Bladder microvascular endothelial cell (primary cell): ENCODE measurements around the gene TRIP13. TPM values are rescaled to one million over a fixed set of nuclear protein-coding genes. Genes with fewer than 3 reads are reported as not detected.

Source experiments
- total RNA-seq: library from RNA; depleted of rRNA; stranded (reverse); fragments of >200 nt; gene quantifications from 2 replicates; pipeline ENCODE4 v1.2.3, GENCODE V29; 2014

Gene TRIP13
- total RNA-seq = 16.7 and 25.1 TPM in 2 replicates

GRCh38 chr5:892394-893136 lies at the start of gene TRIP13, which contains the start of gene BRD9:
Gene TRIP13 (plus strand): TSS chr5:892884. CDS start chr5:892999, 115 bp downstream.
Gene BRD9 (minus strand): TSS chr5:892801. CDS start chr5:892657, 144 bp downstream.

GRCh38 chr5:850511-851006 lies 42.1 kb upstream of the TRIP13 start, which contains the start of gene ZDHHC11:
Gene ZDHHC11 (minus strand): TSS chr5:850986. CDS start chr5:850602, 384 bp downstream.

Other genes starting within 250 kb of the TRIP13 start
- gene TPPP, start 199.5 kb upstream of the TRIP13 start, total RNA-seq = 0.16 and 0.19 TPM in 2 replicates
- not detected in 2 replicates for gene ZDHHC11B, start 108.2 kb upstream of the TRIP13 start, total RNA-seq
- gene ZDHHC11, start 41.9 kb upstream of the TRIP13 start, total RNA-seq = 0.32 and 2.1 TPM in 2 replicates
- 40.6 and 59.5 TPM in 2 replicates for gene BRD9, start 83 bp upstream of the TRIP13 start, total RNA-seq
- 0.16 and 3.1 TPM in 2 replicates for gene NKD2, start 115.9 kb downstream of the TRIP13 start, total RNA-seq
- 24.0 and 68.3 TPM in 2 replicates for gene SLC12A7, start 219.2 kb downstream of the TRIP13 start, total RNA-seq